Measurements from ENCODE around the gene KLF6. TPM values are rescaled to one million over a fixed set of nuclear protein-coding genes. Genes with fewer than 3 reads are reported as not detected.

Gene KLF6
- 50.8 and 93.5 TPM in 2 replicates for total RNA-seq

DNA sequence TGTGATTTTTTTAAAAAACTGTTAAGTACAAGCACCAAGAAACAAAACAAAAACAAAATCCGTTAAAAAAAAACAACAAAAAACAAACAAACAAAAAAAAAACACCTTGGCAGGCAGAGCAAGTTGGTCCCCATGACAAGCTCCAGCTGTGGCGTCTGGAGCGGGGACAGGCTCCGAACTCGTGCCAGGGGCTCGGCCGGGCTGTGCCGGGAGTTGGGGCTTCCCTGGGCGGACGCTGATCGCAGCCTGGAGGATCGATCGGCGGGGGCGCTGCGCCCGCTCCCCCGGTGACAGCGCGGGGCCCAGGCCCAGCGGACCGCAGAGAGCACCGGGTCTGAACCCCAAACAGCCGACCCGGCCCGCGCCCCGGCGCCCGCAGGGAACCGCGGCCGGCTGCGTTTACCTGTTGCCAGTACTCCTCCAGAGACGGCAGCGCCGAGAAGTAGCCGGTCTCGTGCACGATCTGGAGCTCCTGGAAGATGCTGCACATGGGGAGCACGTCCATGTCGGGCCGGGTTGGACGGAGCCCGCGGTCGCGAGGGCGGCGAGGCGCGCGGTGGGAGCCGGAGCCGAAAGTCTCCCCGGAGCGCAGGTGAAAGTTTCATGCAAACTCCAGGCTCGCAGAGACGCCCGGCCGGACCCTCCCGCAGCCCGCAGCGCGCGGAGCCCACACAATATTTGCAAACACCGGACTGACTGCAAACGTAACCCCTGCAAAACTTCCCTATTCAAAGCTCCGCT lies at the start of gene KLF6:
KLF6 (minus strand) TSS at position 700 of the 741 bp plus-strand sequence; CDS start at position 505, 195 bp downstream.

All from placental pericyte (primary cell).